Activated CD4-positive, alpha-beta T cell treated with anti-CD3 and anti-CD28 coated beads, Interleukin-2, amount 50 U/mL, for 24 hours (primary cell): ENCODE measurements around the gene SGMS1.

Experiments used
- DNase-seq, 2 donors: peaks; one replicate each; pipeline ENCODE4 v3.0.0-alpha.2; 2020; ENCODE audit warnings: low read depth in 1 of 2, low spot score in 1 of 2

SGMS1 gene

GRCh38 chr10:50613150-50613549 is 10.6 kb downstream of the SGMS1 start:
- no peak for DNase-seq

GRCh38 chr10:50610368-50610767 is 13.4 kb downstream of the SGMS1 start:
- DNase-seq: no peak

GRCh38 chr10:50607356-50607925 is 16.3 kb downstream of the SGMS1 start:
- DNase-seq: no peak

GRCh38 chr10:50605951-50606270 is 17.8 kb downstream of the SGMS1 start:
- no peak for DNase-seq

GRCh38 chr10:50605269-50605950 is 18.3 kb downstream of the SGMS1 start:
- DNase-seq: no peak

- DNase-seq: no peak
These were observed 18.9 kb downstream of the SGMS1 start for GRCh38 chr10:50604809-50605208.

GRCh38 chr10:50604049-50604640 is 19.6 kb downstream of the SGMS1 start:
- DNase-seq: no peak

GRCh38 chr10:50603151-50603850 is 20.5 kb downstream of the SGMS1 start:
- no peak for DNase-seq

GRCh38 chr10:50601974-50602373 is 21.8 kb downstream of the SGMS1 start:
- DNase-seq: no peak

- no peak for DNase-seq
These were observed 22.8 kb downstream of the SGMS1 start for GRCh38 chr10:50600831-50601477.

- DNase-seq: no peak
These were observed 23.5 kb downstream of the SGMS1 start for GRCh38 chr10:50600286-50600685.

- DNase-seq: no peak
These were observed 26.9 kb downstream of the SGMS1 start for GRCh38 chr10:50596897-50597296.

GRCh38 chr10:50596456-50596855 is 27.3 kb downstream of the SGMS1 start:
- no peak for DNase-seq

- no peak for DNase-seq
These were observed 28.0 kb downstream of the SGMS1 start for GRCh38 chr10:50595785-50596184.

GRCh38 chr10:50593523-50594376 is 30.0 kb downstream of the SGMS1 start:
- DNase-seq: no peak

GRCh38 chr10:50592961-50593418 is 30.8 kb downstream of the SGMS1 start:
- no peak for DNase-seq

- DNase-seq: no peak
These were observed 32.8 kb downstream of the SGMS1 start for GRCh38 chr10:50590935-50591334.

GRCh38 chr10:50586740-50587088 is 37.0 kb downstream of the SGMS1 start:
- DNase-seq: no peak

- DNase-seq: no peak
These were observed 37.6 kb downstream of the SGMS1 start for GRCh38 chr10:50585921-50586739.
